Activated T-cell treated with anti-CD3 and anti-CD28 coated beads for 48 hours (primary cell): ENCODE results near the gene DDI2.
"Not testable (repeated sequence)": the region's sequence is repeated elsewhere in the genome, so short reads cannot be mapped to it uniquely, and the experiment has no call there.

Experiments
- DNase-seq: peaks from one replicate; pipeline ENCODE4 v3.0.0-alpha.2; 2020; ENCODE audit warnings: low read depth

The DDI2 gene

GRCh38 chr1:15678578-15678977 lies 61.3 kb downstream of the DDI2 start:
- no peak for DNase-seq

GRCh38 chr1:15680131-15680530 lies 62.9 kb downstream of the DDI2 start:
- no peak for DNase-seq

GRCh38 chr1:15680561-15681348 lies 63.5 kb downstream of the DDI2 start:
- DNase-seq = no peak

DNA sequence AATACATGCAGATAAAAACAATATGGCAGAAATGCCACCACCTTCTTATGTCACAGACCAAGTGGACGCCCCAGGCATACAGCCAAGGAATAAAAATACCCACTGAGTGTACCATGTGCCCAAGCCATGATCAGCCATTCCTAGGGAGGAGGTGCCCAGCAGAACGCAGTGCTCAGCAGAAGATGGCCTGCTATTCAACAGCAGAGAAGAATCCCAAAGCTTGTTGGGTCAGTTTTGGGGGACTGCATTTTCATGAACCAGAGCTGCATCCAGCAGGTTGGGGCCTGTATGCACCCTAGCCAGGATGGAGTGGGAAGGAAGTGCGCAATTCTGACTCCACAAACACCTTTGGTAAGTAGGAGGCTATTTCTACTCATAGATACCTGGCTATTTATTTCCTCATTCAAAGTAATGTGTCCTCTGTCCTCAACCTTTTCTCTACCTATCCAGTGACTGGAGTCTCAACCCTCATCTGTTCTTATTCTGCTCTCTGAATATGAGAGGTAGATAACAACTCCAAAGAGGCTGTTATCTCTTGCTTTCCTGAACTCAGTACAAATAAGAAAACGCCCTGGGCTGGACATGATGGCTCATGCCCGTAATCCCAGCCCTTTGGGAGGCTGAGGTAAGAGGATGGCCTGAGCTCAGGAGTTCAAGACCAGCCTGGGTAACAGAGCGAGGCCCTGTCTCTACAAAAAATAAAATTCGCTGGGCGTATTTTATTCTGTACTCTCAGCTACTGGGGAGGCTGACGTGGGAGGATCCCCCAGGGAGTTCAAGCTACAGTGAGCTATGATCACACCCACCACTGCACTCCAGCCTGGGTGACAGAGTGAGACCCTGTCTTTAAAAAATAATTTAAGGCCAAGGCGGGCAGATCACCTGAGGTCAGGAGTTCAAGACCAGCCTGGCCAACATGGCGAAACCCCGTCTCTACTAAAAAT lies 64.4 kb downstream of the DDI2 start:
- no peak for DNase-seq

GRCh38 chr1:15682936-15683341 lies 65.7 kb downstream of the DDI2 start:
- DNase-seq = no peak

DNA sequence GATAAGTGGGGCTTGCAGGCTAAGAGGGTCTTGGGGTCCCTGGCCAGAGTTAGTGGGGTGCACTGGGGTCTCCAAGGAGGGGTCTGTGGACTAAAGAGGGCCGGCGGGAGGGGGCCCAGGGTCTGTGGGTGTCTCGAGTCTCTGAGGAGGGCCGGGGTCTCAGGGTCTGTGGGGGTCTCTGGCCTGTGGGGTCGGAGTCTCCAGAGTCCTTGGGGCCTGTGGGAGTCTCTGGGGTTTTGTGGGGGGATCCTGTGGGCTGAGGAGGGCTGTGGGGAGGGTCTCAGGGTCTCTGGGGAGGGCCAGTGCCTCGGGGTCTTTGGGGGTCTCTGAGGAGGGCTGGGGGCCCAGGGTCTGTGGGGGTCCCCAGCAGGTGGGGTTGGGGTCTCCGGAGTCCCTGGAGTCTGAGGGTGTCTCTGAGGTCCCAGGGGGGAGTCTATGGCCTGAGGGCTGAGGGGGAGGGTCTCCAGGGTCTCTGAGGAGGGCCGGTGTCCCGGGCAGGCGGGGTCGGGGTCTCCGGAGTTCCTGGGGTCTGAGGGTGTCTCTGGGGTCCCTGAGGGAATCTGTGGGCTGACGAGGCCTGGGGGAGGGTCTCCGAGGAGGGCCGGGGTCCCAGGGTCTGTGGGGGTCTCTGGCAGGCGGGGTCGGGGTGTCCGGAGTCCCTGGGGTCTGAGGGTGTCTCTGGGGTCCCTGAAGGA lies 66.2 kb downstream of the DDI2 start:
- DNase-seq = no peak

- peak; percentile 54 for DNase-seq
Observed at GRCh38 chr1:15684042-15684461, 66.8 kb downstream of the DDI2 start, which contains the start of gene PLEKHM2. PLEKHM2 (plus strand) TSS chr1:15684320; CDS start chr1:15684559, 239 bp downstream.

- peak; percentile 27 for DNase-seq
Observed at GRCh38 chr1:15684468-15685291, 67.4 kb downstream of the DDI2 start.

- no peak for DNase-seq
Observed at GRCh38 chr1:15685820-15686219, 68.6 kb downstream of the DDI2 start.

DNA sequence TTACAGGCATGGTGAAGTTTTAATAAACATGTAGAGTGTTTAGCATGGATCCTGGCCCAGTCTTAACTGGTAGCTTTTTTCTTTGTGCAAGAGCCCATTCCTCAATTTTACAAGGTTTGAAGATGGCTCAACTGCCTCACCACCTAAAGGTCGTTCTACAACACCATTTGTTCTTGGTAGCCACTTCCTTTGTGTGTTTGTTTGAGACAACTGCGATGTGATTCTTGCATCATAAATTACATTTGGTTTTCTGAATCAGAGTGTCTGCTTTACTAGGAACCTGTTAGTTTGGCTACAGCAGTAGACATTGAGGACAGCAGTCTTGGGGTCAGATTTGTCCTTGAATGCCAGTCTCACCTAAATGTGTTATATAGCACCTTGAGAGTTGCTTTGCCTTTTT lies 70.2 kb downstream of the DDI2 start:
- DNase-seq = no peak

DNA sequence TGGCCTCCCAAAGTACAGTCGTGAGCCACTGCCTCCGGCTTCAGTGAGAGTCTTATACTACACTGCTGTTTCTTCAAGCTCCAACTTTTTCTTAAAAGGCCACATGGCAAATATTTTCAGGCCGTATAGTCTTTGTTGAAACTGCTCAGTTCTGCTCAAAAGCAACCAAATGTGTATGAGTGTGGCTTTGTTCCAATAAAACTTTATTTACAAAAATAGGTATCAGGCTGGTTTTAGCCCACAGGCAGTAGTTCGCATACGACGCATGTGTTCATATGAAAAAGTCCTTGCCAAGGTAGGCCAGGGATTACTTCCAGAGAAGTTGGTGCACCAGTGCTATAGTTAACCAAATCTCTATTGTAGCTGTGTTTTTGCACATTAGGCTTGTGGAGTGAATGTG lies 73.1 kb downstream of the DDI2 start:
- DNase-seq = no peak

- DNase-seq = no peak
Observed at GRCh38 chr1:15691434-15692032, 74.3 kb downstream of the DDI2 start.

- no peak for DNase-seq
Observed at GRCh38 chr1:15692121-15692682, 74.9 kb downstream of the DDI2 start.

GRCh38 chr1:15693371-15693770 lies 76.1 kb downstream of the DDI2 start:
- DNase-seq = no peak

GRCh38 chr1:15696956-15697521 lies 79.8 kb downstream of the DDI2 start:
- DNase-seq = no peak

GRCh38 chr1:15698201-15698600 lies 80.9 kb downstream of the DDI2 start:
- no peak for DNase-seq

- not testable (repeated sequence) for DNase-seq
Observed at GRCh38 chr1:15699321-15699720, 82.1 kb downstream of the DDI2 start.

DNA sequence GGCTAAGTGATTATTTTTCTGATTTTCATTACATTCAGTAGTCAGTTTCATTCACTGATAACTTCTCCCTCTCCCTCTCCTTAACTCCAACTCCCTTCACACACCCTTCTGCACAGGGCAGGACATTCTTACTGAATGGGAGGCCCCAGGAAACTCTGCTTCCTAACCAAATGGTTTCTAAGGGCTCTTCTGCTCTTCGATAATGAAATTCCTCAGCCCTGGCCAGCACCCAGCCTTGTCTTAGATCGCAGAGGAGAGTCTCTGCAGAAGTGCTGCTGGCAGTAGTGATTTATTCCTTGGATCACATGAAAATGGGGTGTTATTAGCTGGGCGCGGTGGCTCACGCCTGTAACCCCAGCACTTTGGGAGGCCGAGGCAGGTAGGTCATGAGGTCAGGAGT lies 83.2 kb downstream of the DDI2 start:
- DNase-seq = no peak

- DNase-seq = no peak
Observed at GRCh38 chr1:15701784-15702183, 84.5 kb downstream of the DDI2 start.
